Keratinocyte (primary cell): ENCODE measurements around the gene RPRD1B. TPM values are rescaled to one million over a fixed set of nuclear protein-coding genes. Genes with fewer than 3 reads are reported as not detected.

Experiments
- DNase-seq: peaks from one replicate; pipeline ENCODE4 v3.0.0-alpha.2; 2011; ENCODE audit warnings: low read depth, missing footprints, low spot score
- FAIRE-seq: peaks from 2 replicates; lab custom pipeline; 2011; peaks lifted over from hg19 to GRCh38; lab: Jason Lieb, UNC
- H2AFZ ChIP-seq: 2 replicates; pipeline ENCODE4 v1.6.0; 2012; ENCODE audit warnings: low read length, control low read depth, inconsistent platforms; ENCODE audit not compliant: control insufficient read depth
- H3K27ac ChIP-seq: 2 replicates; pipeline ENCODE4 v1.5.1; 2011; ENCODE audit warnings: low read length; ENCODE audit not compliant: control insufficient read depth, insufficient read depth
- H3K27me3 ChIP-seq: 3 replicates; pipeline ENCODE4 v1.6.0; 2011; ENCODE audit warnings: low read length; ENCODE audit not compliant: control insufficient read depth, insufficient read depth; ENCODE audit errors: extremely low read depth
- H3K36me3 ChIP-seq, 2 experiments: 2 replicates in 1 of 2; 3 replicates in 1 of 2; pipeline ENCODE4 v1.5.1; 2011; ENCODE audit warnings: low read length in 2 of 2, mild to moderate bottlenecking in 1 of 2; ENCODE audit not compliant: control insufficient read depth in 2 of 2, insufficient read depth in 2 of 2; ENCODE audit errors: extremely low read depth in 1 of 2
- H3K4me1 ChIP-seq: 3 replicates; pipeline ENCODE4 v1.5.1; 2011; ENCODE audit warnings: low read length; ENCODE audit not compliant: control insufficient read depth, insufficient read depth; ENCODE audit errors: extremely low read depth
- H3K4me2 ChIP-seq: 3 replicates; pipeline ENCODE4 v1.6.0; 2011; ENCODE audit warnings: low read depth, low read length; ENCODE audit not compliant: control insufficient read depth, insufficient read depth; ENCODE audit errors: extremely low read depth
- H3K4me3 ChIP-seq, 3 experiments: fragments of 200-600 bp in 1 of 3; sonication (generic) in 1 of 3; 2 replicates in 2 of 3; 3 replicates in 1 of 3; pipeline ENCODE4 v1.5.1; 2011 to 2016; ENCODE audit warnings: low read length in 3 of 3, mild to moderate bottlenecking in 3 of 3, control low read depth in 2 of 3, inconsistent platforms in 1 of 3, low read depth in 1 of 3, mixed read lengths in 1 of 3, mixed run types in 1 of 3, moderate library complexity in 1 of 3; ENCODE audit not compliant: control insufficient read depth in 2 of 3, insufficient read depth in 2 of 3; ENCODE audit errors: extremely low read depth in 1 of 3
- H3K79me2 ChIP-seq: 2 replicates; pipeline ENCODE4 v1.6.0; 2012; ENCODE audit warnings: low read length; ENCODE audit not compliant: control insufficient read depth, insufficient read depth
- H3K9ac ChIP-seq: 3 replicates; pipeline ENCODE4 v1.6.0; 2011; ENCODE audit warnings: low read length; ENCODE audit not compliant: control insufficient read depth, insufficient read depth; ENCODE audit errors: extremely low read depth
- H3K9me1 ChIP-seq: 3 replicates; pipeline ENCODE4 v1.6.0; 2011; ENCODE audit warnings: low read length; ENCODE audit not compliant: control insufficient read depth, insufficient read depth; ENCODE audit errors: extremely low read depth
- H3K9me3 ChIP-seq: 2 replicates; pipeline ENCODE4 v1.5.1; 2012; ENCODE audit warnings: low read depth, low read length; ENCODE audit not compliant: control insufficient read depth
- H4K20me1 ChIP-seq: 3 replicates; pipeline ENCODE4 v1.6.0; 2011; ENCODE audit warnings: low read length; ENCODE audit not compliant: control insufficient read depth, insufficient read depth; ENCODE audit errors: extremely low read depth
- CTCF ChIP-seq, 3 experiments: IDR thresholded peaks in 1 of 3; conservative IDR thresholded peaks in 1 of 3; optimal IDR thresholded peaks in 1 of 3; 2 replicates in 2 of 3; 3 replicates in 1 of 3; pipeline versions ENCODE3 to v1.5.1; 2011; ENCODE audit warnings: low read length in 3 of 3, mild to moderate bottlenecking in 3 of 3, moderate library complexity in 2 of 3, control low read depth in 1 of 3, inconsistent platforms in 1 of 3; ENCODE audit not compliant: insufficient read depth in 2 of 3; ENCODE audit errors: extremely low read depth in 1 of 3
- EZH2 ChIP-seq: IDR thresholded peaks from one replicate; pipeline ENCODE4 v1.6.1; 2012; ENCODE audit warnings: inconsistent platforms, mild to moderate bottlenecking, low read length, moderate library complexity
- dilution Hi-C: fragments of 300-500 bp; cut with MboI; formaldehyde crosslinking; loops from one replicate; pipeline ENCODE4 v1.7.0; 2020; ENCODE audit warnings: low sequenced_read_pairs; ENCODE audit not compliant: extremely low pct_ligation_motif_present
- polyA plus RNA-seq, 5 experiments: library from polyadenylated mRNA; depleted of rRNA in 3 of 5; stranded (reverse) in 3 of 5; stranded (forward) in 1 of 5; unstranded in 1 of 5; fragments of >200 nt; gene quantifications; 1 replicate in 1 of 5; 2 replicates in 3 of 5; 3 replicates in 1 of 5; pipeline versions ENCODE4 v1.2.1 to v1.2.3, GENCODE V29; 2011 to 2012; ENCODE audit warnings: missing spikeins in 2 of 5, low read depth in 1 of 5, low replicate concordance in 1 of 5

Gene RPRD1B
- polyA plus RNA-seq, 1 donor (not counting 4 experiments of a cell fraction or from before 2014, with no cell fraction given): 19.9 TPM

GRCh38 chr20:38137441-38138037 is 104.0 kb downstream of the RPRD1B start:
- Histone ChIP-seq H3K9me1 (no peaks in the 10 kb centered on the region), H3K9me3 (no peaks in the 10 kb centered on the region), H3K27ac (no peak overlapping the region), H2AFZ (no peak overlapping the region), H3K9ac (no peak overlapping the region), H3K4me1 (peaks cover 7% of the 10 kb centered on the region), H4K20me1 (no peaks in the 10 kb centered on the region), H3K79me2 (no peaks in the 10 kb centered on the region), H3K4me2 (no peak overlapping the region), H3K36me3 (peaks cover 2% of the 10 kb centered on the region in 2 experiments), H3K4me3 (no peak overlapping the region), H3K27me3 (no peaks in the 10 kb centered on the region)
- no peak for FAIRE-seq
- TF ChIP-seq CTCF (optimal IDR thresholded peaks at IDR 0.05 in 1 of 3, IDR thresholded peaks at IDR 0.05 in 1 of 3, conservative IDR thresholded peaks at IDR 0.05 in 1 of 3; ENCODE audit: extremely low read depth in 1 of 3, insufficient read depth in 2 of 3, low read length in 3 of 3) (no peak), EZH2 (no peak)
- no peak for DNase-seq
- dilution Hi-C loops: no loop called here

GRCh38 chr20:38138086-38138778 is 104.7 kb downstream of the RPRD1B start:
- H3K27me3 ChIP-seq: no peaks in the 10 kb centered on the region
- no peaks in the 10 kb centered on the region for H4K20me1 ChIP-seq
- no peak overlapping the region for H2AFZ ChIP-seq
- no peak overlapping the region for H3K4me3 ChIP-seq
- H3K79me2 ChIP-seq: no peaks in the 10 kb centered on the region
- FAIRE-seq (no peak), DNase-seq (no peak)
- H3K4me2 ChIP-seq: no peak overlapping the region
- dilution Hi-C loops: no loop called here
- peaks cover 10% of the 10 kb centered on the region for H3K4me1 ChIP-seq
- H3K9me1 ChIP-seq: no peaks in the 10 kb centered on the region
- no peak for TF ChIP-seq CTCF (optimal IDR thresholded peaks at IDR 0.05 in 1 of 3, IDR thresholded peaks at IDR 0.05 in 1 of 3, conservative IDR thresholded peaks at IDR 0.05 in 1 of 3; ENCODE audit: extremely low read depth in 1 of 3, insufficient read depth in 2 of 3, low read length in 3 of 3)
- TF ChIP-seq EZH2: no peak
- H3K9me3 ChIP-seq: no peaks in the 10 kb centered on the region
- H3K27ac ChIP-seq: no peak overlapping the region
- H3K36me3 ChIP-seq: peaks cover 0 to 2% of the 10 kb centered on the region in 2 experiments
- no peak overlapping the region for H3K9ac ChIP-seq
